Measurements from ENCODE around the gene TLR6.

- TF ChIP-seq, protein P1, sequence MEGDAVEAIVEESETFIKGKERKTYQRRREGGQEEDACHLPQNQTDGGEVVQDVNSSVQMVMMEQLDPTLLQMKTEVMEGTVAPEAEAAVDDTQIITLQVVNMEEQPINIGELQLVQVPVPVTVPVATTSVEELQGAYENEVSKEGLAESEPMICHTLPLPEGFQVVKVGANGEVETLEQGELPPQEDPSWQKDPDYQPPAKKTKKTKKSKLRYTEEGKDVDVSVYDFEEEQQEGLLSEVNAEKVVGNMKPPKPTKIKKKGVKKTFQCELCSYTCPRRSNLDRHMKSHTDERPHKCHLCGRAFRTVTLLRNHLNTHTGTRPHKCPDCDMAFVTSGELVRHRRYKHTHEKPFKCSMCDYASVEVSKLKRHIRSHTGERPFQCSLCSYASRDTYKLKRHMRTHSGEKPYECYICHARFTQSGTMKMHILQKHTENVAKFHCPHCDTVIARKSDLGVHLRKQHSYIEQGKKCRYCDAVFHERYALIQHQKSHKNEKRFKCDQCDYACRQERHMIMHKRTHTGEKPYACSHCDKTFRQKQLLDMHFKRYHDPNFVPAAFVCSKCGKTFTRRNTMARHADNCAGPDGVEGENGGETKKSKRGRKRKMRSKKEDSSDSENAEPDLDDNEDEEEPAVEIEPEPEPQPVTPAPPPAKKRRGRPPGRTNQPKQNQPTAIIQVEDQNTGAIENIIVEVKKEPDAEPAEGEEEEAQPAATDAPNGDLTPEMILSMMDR (IDR thresholded peaks at IDR 0.05 in 2 of 3, conservative IDR thresholded peaks at IDR 0.05 in 1 of 3; ENCODE audit: borderline replicate concordance in 1 of 3, insufficient read depth in 1 of 3, low read depth in 2 of 3, low read length in 2 of 3), result peak; percentile 23 to 57 (median 46); a peak in 5 of 6 replicates
- TF ChIP-seq YY1 (IDR thresholded peaks at IDR 0.05; ENCODE audit: extremely low read depth, insufficient replicate concordance, low read depth, low read length) (no peak), RAD21 (IDR thresholded peaks at IDR 0.05; ENCODE audit: low read depth) (peak; percentile 40; the same call in 1 of the 2 replicates), POLR2AphosphoS5 (IDR thresholded peaks at IDR 0.05; ENCODE audit: low read depth, low read length) (no peak), EZH2 (IDR thresholded peaks at IDR 0.05) (no peak), MAX (IDR thresholded peaks at IDR 0.05) (no peak), POLR2A (IDR thresholded peaks at IDR 0.05; ENCODE audit: borderline replicate concordance, extremely low read depth, insufficient read depth, insufficient read length) (no peak), CEBPB (IDR thresholded peaks at IDR 0.05; ENCODE audit: low read depth) (no peak), EGR1 (IDR thresholded peaks at IDR 0.05; ENCODE audit: low read depth) (no peak), ZNF274 (IDR thresholded peaks at IDR 0.05; ENCODE audit: low read depth, low read length) (no peak), SRF (IDR thresholded peaks at IDR 0.05; ENCODE audit: low read depth) (no peak), TCF7L2 (IDR thresholded peaks at IDR 0.05; ENCODE audit: borderline replicate concordance, extremely low read depth, insufficient read depth, insufficient read length) (no peak)
- TF ChIP-seq, protein P2, sequence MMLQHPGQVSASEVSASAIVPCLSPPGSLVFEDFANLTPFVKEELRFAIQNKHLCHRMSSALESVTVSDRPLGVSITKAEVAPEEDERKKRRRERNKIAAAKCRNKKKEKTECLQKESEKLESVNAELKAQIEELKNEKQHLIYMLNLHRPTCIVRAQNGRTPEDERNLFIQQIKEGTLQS (IDR thresholded peaks at IDR 0.05), result no peak
These were observed 51.8 kb downstream of the TLR6 start, which contains the start of gene TLR1 for GRCh38 chr4:38804654-38805295.
